ENCODE results near the gene GBA3.

The GBA3 gene

GRCh38 chr4:22814906-22815305 lies 122.2 kb downstream of the GBA3 start:
- TF ChIP-seq CTCF (IDR thresholded peaks at IDR 0.05), result no peak

- TF ChIP-seq CTCF (IDR thresholded peaks at IDR 0.05), result no peak
Observed at GRCh38 chr4:22824091-22824490, 131.4 kb downstream of the GBA3 start.

- TF ChIP-seq CTCF (IDR thresholded peaks at IDR 0.05), result no peak
Observed at GRCh38 chr4:22842360-22843018, 149.8 kb downstream of the GBA3 start.

GRCh38 chr4:22848332-22848731 lies 155.6 kb downstream of the GBA3 start:
- TF ChIP-seq CTCF (IDR thresholded peaks at IDR 0.05), result no peak

GRCh38 chr4:22850055-22850454 lies 157.3 kb downstream of the GBA3 start:
- no peak for TF ChIP-seq CTCF (IDR thresholded peaks at IDR 0.05)

GRCh38 chr4:22850630-22851029 lies 157.9 kb downstream of the GBA3 start:
- TF ChIP-seq CTCF (IDR thresholded peaks at IDR 0.05), result no peak

- TF ChIP-seq CTCF (IDR thresholded peaks at IDR 0.05), result no peak
Observed at GRCh38 chr4:22857411-22857810, 164.7 kb downstream of the GBA3 start.

- no peak for TF ChIP-seq CTCF (IDR thresholded peaks at IDR 0.05)
Observed at GRCh38 chr4:22859318-22859717, 166.6 kb downstream of the GBA3 start.
